Progenitor cell of endocrine pancreas (in vitro differentiated cells): ENCODE data around the gene MAP3K21. TPM values are rescaled to one million over a fixed set of nuclear protein-coding genes. Genes with fewer than 3 reads are reported as not detected.

Experiments
- DNase-seq: peaks from one replicate; pipeline ENCODE4 v3.0.0; 2021; ENCODE audit warnings: low spot score; ENCODE audit not compliant: unreplicated experiment
- H3K27ac Mint-ChIP-seq: 2 replicates; pipeline ENCODE4 v1.8.0; 2021; ENCODE audit warnings: mild to moderate bottlenecking, moderate library complexity, mixed read lengths
- H3K27me3 Mint-ChIP-seq: 2 replicates; pipeline ENCODE4 v1.8.0; 2021; ENCODE audit warnings: mixed read lengths
- H3K36me3 Mint-ChIP-seq: 2 replicates; pipeline ENCODE4 v1.8.0; 2022; ENCODE audit warnings: mixed read lengths; ENCODE audit not compliant: insufficient read depth
- H3K4me1 Mint-ChIP-seq: 2 replicates; pipeline ENCODE4 v1.8.0; 2021; ENCODE audit warnings: low read depth, mixed read lengths
- H3K4me3 Mint-ChIP-seq: 2 replicates; pipeline ENCODE4 v1.8.0; 2021; ENCODE audit warnings: low read depth, mild to moderate bottlenecking, moderate library complexity, mixed read lengths
- H3K9me3 Mint-ChIP-seq: 2 replicates; pipeline ENCODE4 v1.8.0; 2021; ENCODE audit warnings: low read depth, mixed read lengths
- total RNA-seq: library from RNA; stranded (reverse); gene quantifications from 2 replicates; pipeline ENCODE4 v1.2.1, GENCODE V29; 2021
- TF ChIP-seq, protein P1 (sequence below): fragments of 200-600 bp; sonication (generic); IDR thresholded peaks from one replicate; pipeline ENCODE4 v1.5.0; 2021; ENCODE audit warnings: antibody characterized with exemption, mild to moderate bottlenecking; ENCODE audit not compliant: unreplicated experiment

MAP3K21 gene
- total RNA-seq, 1 donor from 2014 or later = 13.1 TPM

DNA sequence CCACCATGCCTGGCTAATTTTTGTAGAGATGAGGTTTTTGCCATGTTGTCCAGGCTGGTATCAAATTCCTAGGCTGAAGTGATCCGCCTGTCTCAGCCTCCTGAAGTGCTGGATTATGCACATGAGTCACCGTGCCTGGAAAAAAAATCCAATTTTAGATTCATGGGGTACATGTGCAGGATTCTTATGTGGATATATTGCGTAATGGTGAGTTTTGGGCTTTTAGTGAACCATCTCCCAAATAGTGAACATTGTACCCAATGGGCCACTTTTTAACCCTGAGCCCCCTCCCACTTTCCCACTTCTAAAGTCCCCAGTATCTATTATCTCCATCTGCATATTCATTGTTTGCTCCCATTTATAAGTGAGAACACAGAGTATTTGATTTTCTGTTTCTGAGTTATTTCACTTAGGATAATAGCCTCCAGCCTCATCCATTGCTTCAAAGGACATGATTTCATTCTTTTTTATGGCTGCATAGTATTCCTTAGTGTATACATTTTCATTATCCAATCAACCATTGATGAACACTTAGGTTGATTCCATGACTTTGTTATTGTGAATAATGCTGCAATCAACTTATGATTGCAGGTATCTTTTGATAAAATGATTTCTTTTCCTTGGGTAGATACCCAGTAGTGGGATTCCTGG is 104.4 kb downstream of the MAP3K21 start:
- Mint-ChIP-seq H3K9me3 (peaks cover 9% of the 10 kb centered on the region), H3K27ac (no peak overlapping the region), H3K4me1 (no peaks in the 10 kb centered on the region), H3K36me3 (no peaks in the 10 kb centered on the region), H3K27me3 (no peaks in the 10 kb centered on the region), H3K4me3 (no peak overlapping the region)
- TF ChIP-seq, protein P1, sequence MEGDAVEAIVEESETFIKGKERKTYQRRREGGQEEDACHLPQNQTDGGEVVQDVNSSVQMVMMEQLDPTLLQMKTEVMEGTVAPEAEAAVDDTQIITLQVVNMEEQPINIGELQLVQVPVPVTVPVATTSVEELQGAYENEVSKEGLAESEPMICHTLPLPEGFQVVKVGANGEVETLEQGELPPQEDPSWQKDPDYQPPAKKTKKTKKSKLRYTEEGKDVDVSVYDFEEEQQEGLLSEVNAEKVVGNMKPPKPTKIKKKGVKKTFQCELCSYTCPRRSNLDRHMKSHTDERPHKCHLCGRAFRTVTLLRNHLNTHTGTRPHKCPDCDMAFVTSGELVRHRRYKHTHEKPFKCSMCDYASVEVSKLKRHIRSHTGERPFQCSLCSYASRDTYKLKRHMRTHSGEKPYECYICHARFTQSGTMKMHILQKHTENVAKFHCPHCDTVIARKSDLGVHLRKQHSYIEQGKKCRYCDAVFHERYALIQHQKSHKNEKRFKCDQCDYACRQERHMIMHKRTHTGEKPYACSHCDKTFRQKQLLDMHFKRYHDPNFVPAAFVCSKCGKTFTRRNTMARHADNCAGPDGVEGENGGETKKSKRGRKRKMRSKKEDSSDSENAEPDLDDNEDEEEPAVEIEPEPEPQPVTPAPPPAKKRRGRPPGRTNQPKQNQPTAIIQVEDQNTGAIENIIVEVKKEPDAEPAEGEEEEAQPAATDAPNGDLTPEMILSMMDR = no peak
- DNase-seq = no peak

- no peaks in the 10 kb centered on the region for H3K36me3 Mint-ChIP-seq
- H3K27ac Mint-ChIP-seq = peak overlapping the region; percentile 30
- peaks cover 9% of the 10 kb centered on the region for H3K9me3 Mint-ChIP-seq
- DNase-seq = no peak
- no peaks in the 10 kb centered on the region for H3K27me3 Mint-ChIP-seq
- TF ChIP-seq, protein P1 = no peak
- no peaks in the 10 kb centered on the region for H3K4me1 Mint-ChIP-seq
- no peak overlapping the region for H3K4me3 Mint-ChIP-seq
These were observed 105.4 kb downstream of the MAP3K21 start for GRCh38 chr1:233432916-233433315.

- no peaks in the 10 kb centered on the region for H3K4me1 Mint-ChIP-seq
- H3K9me3 Mint-ChIP-seq = peaks cover 9% of the 10 kb centered on the region
- no peak overlapping the region for H3K27ac Mint-ChIP-seq
- H3K4me3 Mint-ChIP-seq = no peak overlapping the region
- H3K36me3 Mint-ChIP-seq = no peaks in the 10 kb centered on the region
- TF ChIP-seq, protein P1 = no peak
- DNase-seq = no peak
- H3K27me3 Mint-ChIP-seq = no peaks in the 10 kb centered on the region
These were observed 106.1 kb downstream of the MAP3K21 start for GRCh38 chr1:233433436-233434210.

Other genes with a start within 250 kb of the MAP3K21 start
- gene PCNX2, start 32.0 kb upstream of the MAP3K21 start, total RNA-seq = 33.6 and 37.0 TPM in 2 replicates